Epidermal melanocyte (primary cell): ENCODE measurements around the gene DPT.

Experiments
- DNase-seq: peaks from one replicate; pipeline ENCODE4 v3.0.0; 2011; ENCODE audit warnings: low spot score; ENCODE audit not compliant: insufficient read length

The DPT gene

GRCh38 chr1:168700575-168701268 is 28.3 kb downstream of the DPT start:
- no peak for DNase-seq

- DNase-seq = no peak
Observed at GRCh38 chr1:168698453-168698852, 30.6 kb downstream of the DPT start.

GRCh38 chr1:168697356-168698126 is 31.5 kb downstream of the DPT start:
- no peak for DNase-seq

GRCh38 chr1:168696125-168696760 is 32.8 kb downstream of the DPT start:
- DNase-seq = no peak

- DNase-seq = no peak
Observed at GRCh38 chr1:168693872-168694238, 35.2 kb downstream of the DPT start.

GRCh38 chr1:168693197-168693871 is 35.7 kb downstream of the DPT start:
- DNase-seq = no peak

- no peak for DNase-seq
Observed at GRCh38 chr1:168692472-168692871, 36.5 kb downstream of the DPT start.

GRCh38 chr1:168691541-168691940 is 37.5 kb downstream of the DPT start:
- DNase-seq = no peak

- DNase-seq = no peak
Observed at GRCh38 chr1:168689726-168690602, 39.0 kb downstream of the DPT start.

GRCh38 chr1:168689327-168689657 is 39.7 kb downstream of the DPT start:
- DNase-seq = no peak

- no peak for DNase-seq
Observed at GRCh38 chr1:168688644-168689326, 40.2 kb downstream of the DPT start.

GRCh38 chr1:168687816-168688215 is 41.2 kb downstream of the DPT start:
- no peak for DNase-seq

- DNase-seq = no peak
Observed at GRCh38 chr1:168686666-168687065, 42.3 kb downstream of the DPT start.

- DNase-seq = no peak
Observed at GRCh38 chr1:168683871-168684270, 45.1 kb downstream of the DPT start.

GRCh38 chr1:168676861-168677260 is 52.1 kb downstream of the DPT start:
- DNase-seq = no peak

- DNase-seq = no peak
Observed at GRCh38 chr1:168676029-168676812, 52.8 kb downstream of the DPT start.

GRCh38 chr1:168673974-168674683 is 54.9 kb downstream of the DPT start:
- no peak for DNase-seq

- DNase-seq = no peak
Observed at GRCh38 chr1:168672278-168672677, 56.7 kb downstream of the DPT start.

GRCh38 chr1:168671782-168672181 is 57.2 kb downstream of the DPT start:
- DNase-seq = no peak
